Measurements from ENCODE around the gene TFCP2. TPM values are rescaled to one million over a fixed set of nuclear protein-coding genes. Genes with fewer than 3 reads are reported as not detected.
A peak's percentile ranks its signal among the peaks of the same experiment; 100 is the strongest.

Gene TFCP2
- total RNA-seq, 1 donor from 2014 or later = 40.0 TPM

DNA sequence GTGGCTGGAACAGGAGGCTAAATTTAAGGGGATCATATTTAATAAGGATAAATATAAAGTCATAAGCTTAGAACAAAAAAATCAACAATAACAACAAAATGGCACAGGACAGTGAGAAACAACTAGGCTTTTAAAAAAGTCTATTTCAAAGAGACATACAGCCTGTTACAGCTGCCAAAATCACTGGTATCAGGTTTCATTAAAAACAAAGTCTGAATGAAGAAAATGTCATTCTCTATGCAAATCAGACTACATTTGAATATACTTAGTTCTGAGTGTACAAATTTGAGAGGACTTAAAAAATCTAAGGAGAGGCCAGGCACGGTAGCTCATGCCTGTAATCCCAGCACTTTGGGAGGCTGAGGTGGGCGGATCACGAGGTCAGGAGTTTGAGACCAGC lies 44.0 kb downstream of the TFCP2 start:
- DNase-seq (ENCODE audit: low spot score, unreplicated experiment) = no peak
- Mint-ChIP-seq H3K36me3 (ENCODE audit: insufficient read depth) (peaks cover 8% of the 10 kb centered on the region), H3K4me3 (ENCODE audit: low read depth) (no peak overlapping the region), H3K4me1 (ENCODE audit: low read depth) (no peaks in the 10 kb centered on the region), H3K27me3 (no peaks in the 10 kb centered on the region), H3K9me3 (ENCODE audit: low read depth) (no peaks in the 10 kb centered on the region), H3K27ac (no peak overlapping the region)
- TF ChIP-seq, protein P1, sequence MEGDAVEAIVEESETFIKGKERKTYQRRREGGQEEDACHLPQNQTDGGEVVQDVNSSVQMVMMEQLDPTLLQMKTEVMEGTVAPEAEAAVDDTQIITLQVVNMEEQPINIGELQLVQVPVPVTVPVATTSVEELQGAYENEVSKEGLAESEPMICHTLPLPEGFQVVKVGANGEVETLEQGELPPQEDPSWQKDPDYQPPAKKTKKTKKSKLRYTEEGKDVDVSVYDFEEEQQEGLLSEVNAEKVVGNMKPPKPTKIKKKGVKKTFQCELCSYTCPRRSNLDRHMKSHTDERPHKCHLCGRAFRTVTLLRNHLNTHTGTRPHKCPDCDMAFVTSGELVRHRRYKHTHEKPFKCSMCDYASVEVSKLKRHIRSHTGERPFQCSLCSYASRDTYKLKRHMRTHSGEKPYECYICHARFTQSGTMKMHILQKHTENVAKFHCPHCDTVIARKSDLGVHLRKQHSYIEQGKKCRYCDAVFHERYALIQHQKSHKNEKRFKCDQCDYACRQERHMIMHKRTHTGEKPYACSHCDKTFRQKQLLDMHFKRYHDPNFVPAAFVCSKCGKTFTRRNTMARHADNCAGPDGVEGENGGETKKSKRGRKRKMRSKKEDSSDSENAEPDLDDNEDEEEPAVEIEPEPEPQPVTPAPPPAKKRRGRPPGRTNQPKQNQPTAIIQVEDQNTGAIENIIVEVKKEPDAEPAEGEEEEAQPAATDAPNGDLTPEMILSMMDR (IDR thresholded peaks at IDR 0.05; ENCODE audit: unreplicated experiment) = no peak

DNA sequence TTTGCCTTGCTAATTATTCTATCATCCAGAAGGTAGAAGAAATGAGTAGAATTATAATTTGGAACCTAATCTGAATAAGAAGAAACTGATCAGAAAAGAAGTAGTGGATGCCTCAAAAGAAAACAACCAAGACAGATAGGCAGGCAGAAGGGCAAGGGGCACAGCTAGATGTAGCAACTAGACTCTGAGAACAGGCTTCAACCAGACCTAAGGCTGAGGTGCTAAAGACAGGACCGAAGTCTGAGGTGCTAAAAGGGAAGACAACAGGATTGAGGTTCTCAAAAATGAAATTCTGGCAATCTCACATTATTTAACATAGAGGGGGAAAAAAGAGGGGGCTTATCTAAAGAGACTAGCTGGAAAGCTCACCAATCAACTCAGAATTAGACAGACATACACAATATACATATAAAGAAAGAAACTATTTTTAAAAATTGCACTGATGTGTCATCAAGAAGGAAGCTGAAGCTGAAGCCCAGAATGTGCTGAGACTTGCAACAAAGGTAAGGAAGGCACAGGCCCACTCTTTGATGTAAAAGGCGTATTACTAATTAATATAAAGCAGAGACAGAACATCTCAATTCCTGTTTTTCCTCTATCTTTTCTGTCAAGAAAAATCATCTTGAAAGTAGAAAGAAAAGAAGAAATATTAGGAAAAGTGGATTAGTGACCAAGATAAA lies 45.7 kb downstream of the TFCP2 start:
- H3K4me1 Mint-ChIP-seq (ENCODE audit: low read depth) = no peaks in the 10 kb centered on the region
- no peaks in the 10 kb centered on the region for H3K9me3 Mint-ChIP-seq (ENCODE audit: low read depth)
- TF ChIP-seq, protein P1 (IDR thresholded peaks at IDR 0.05; ENCODE audit: unreplicated experiment) = no peak
- no peak overlapping the region for H3K27ac Mint-ChIP-seq
- no peak for DNase-seq (ENCODE audit: low spot score, unreplicated experiment)
- H3K4me3 Mint-ChIP-seq (ENCODE audit: low read depth) = no peak overlapping the region
- H3K36me3 Mint-ChIP-seq (ENCODE audit: insufficient read depth) = peaks cover 8% of the 10 kb centered on the region
- no peaks in the 10 kb centered on the region for H3K27me3 Mint-ChIP-seq

DNA sequence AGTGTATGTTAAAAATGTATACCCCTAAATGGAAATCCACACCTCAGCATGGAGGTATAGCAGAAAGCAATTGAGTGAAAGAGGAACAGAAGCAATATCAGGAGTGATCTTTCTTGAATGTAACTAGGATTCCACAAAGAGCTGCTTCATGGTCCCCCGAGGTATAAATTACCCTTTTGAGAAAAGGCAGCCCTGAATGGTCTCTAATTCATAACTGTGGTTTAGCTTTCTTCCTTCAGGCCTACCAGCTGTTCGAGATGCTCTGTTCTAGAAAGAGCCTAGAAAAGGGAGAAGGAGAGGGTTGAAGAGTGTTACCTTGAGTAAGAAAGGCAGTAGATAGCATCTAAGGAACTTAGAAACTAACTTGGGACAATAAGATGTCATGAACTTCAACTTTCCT lies 46.6 kb downstream of the TFCP2 start:
- DNase-seq (ENCODE audit: low spot score, unreplicated experiment) = no peak
- Mint-ChIP-seq H3K4me3 (ENCODE audit: low read depth) (no peak overlapping the region), H3K27ac (no peak overlapping the region), H3K4me1 (ENCODE audit: low read depth) (no peaks in the 10 kb centered on the region), H3K36me3 (ENCODE audit: insufficient read depth) (peaks cover 8% of the 10 kb centered on the region), H3K9me3 (ENCODE audit: low read depth) (no peaks in the 10 kb centered on the region), H3K27me3 (no peaks in the 10 kb centered on the region)
- TF ChIP-seq, protein P1 (IDR thresholded peaks at IDR 0.05; ENCODE audit: unreplicated experiment) = no peak

DNA sequence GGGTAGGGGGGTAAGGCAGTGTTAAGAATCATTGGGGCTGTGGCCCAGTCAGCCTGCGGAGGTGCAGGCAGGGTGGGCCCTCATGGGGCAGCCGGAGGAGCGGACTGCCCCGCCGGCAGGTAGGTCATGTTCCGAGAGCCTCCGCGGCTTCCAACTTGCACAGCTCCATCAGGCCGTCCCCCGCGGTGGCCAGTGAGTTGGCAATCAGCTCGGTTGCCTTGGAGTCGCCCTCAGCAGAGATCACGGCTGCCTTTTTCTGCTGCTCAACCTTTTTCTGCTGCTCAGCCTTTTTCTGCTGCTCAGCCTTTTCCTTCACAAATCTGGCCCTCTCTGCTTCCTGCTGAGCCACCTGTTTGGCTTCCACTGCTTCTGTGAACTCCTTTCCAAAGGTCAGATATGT lies 48.4 kb downstream of the TFCP2 start:
- TF ChIP-seq, protein P1 (IDR thresholded peaks at IDR 0.05; ENCODE audit: unreplicated experiment) = no peak
- H3K9me3 Mint-ChIP-seq (ENCODE audit: low read depth) = no peaks in the 10 kb centered on the region
- H3K27me3 Mint-ChIP-seq = no peaks in the 10 kb centered on the region
- no peak overlapping the region for H3K4me3 Mint-ChIP-seq (ENCODE audit: low read depth)
- H3K27ac Mint-ChIP-seq = no peak overlapping the region
- peaks cover 7% of the 10 kb centered on the region for H3K36me3 Mint-ChIP-seq (ENCODE audit: insufficient read depth)
- H3K4me1 Mint-ChIP-seq (ENCODE audit: low read depth) = no peaks in the 10 kb centered on the region
- no peak for DNase-seq (ENCODE audit: low spot score, unreplicated experiment)

DNA sequence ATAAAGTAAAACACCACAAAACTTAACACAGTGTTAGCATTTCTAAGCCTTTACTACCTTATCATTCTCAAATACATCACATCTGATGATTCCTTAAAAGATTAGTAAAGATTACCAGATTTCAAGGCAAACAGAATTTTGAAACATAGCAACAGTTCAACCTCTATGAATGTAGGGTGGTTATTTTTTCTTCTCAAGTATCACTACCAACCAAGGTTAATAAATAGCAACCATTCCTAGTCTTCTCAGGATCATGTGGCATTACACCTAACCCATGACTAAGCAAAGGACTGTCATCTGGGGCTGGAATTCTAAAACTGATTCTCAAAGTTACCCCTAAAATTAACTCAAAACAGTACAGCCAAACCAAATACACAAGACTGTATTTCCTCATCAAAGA lies 50.1 kb downstream of the TFCP2 start:
- H3K27me3 Mint-ChIP-seq = no peaks in the 10 kb centered on the region
- H3K9me3 Mint-ChIP-seq (ENCODE audit: low read depth) = no peaks in the 10 kb centered on the region
- H3K36me3 Mint-ChIP-seq (ENCODE audit: insufficient read depth) = peaks cover 17% of the 10 kb centered on the region
- DNase-seq (ENCODE audit: low spot score, unreplicated experiment) = no peak
- no peak overlapping the region for H3K4me3 Mint-ChIP-seq (ENCODE audit: low read depth)
- peak overlapping the region; percentile 56 for H3K27ac Mint-ChIP-seq
- H3K4me1 Mint-ChIP-seq (ENCODE audit: low read depth) = no peaks in the 10 kb centered on the region
- TF ChIP-seq, protein P1 (IDR thresholded peaks at IDR 0.05; ENCODE audit: unreplicated experiment) = no peak

All from progenitor cell of endocrine pancreas (in vitro differentiated cells).